PC-3 (cell line): ENCODE measurements around the gene PRDM11.

Experiments used
- CTCF ChIP-seq: fragments of 300-600 bp; sonication (generic); conservative IDR thresholded peaks from 2 replicates; pipeline ENCODE4 v1.5.1; 2017; ENCODE audit warnings: antibody characterized with exemption, low read depth, mild to moderate bottlenecking, low read length
- EZH2 ChIP-seq: fragments of 300-600 bp; sonication (generic); IDR thresholded peaks from one replicate; pipeline ENCODE4 v1.6.1; 2017; ENCODE audit warnings: antibody characterized with exemption, mild to moderate bottlenecking, low read length; ENCODE audit not compliant: unreplicated experiment

- TF ChIP-seq CTCF: no peak
- no peak for TF ChIP-seq EZH2
Observed at GRCh38 chr11:45260071-45260470, 113.6 kb downstream of the PRDM11 start.
